Left kidney (tissue), 2 donors: ENCODE measurements around the gene SLC25A21. TPM values are rescaled to one million over a fixed set of nuclear protein-coding genes. Genes with fewer than 3 reads are reported as not detected.

Experiments used
- DNase-seq: peaks from one replicate; pipeline ENCODE4 v3.0.0-alpha.2; 2013
- polyA plus RNA-seq: library from polyadenylated mRNA; unstranded; fragments of 120-200 nt; gene quantifications from one replicate; pipeline ENCODE4 v1.2.1, GENCODE V29; 2013; ENCODE audit not compliant: insufficient read length

SLC25A21 gene
- polyA plus RNA-seq, 1 donor, result 4.4 TPM

- no peak for DNase-seq
Observed at GRCh38 chr14:36662258-36662542, 510.2 kb downstream of the SLC25A21 start.

DNA sequence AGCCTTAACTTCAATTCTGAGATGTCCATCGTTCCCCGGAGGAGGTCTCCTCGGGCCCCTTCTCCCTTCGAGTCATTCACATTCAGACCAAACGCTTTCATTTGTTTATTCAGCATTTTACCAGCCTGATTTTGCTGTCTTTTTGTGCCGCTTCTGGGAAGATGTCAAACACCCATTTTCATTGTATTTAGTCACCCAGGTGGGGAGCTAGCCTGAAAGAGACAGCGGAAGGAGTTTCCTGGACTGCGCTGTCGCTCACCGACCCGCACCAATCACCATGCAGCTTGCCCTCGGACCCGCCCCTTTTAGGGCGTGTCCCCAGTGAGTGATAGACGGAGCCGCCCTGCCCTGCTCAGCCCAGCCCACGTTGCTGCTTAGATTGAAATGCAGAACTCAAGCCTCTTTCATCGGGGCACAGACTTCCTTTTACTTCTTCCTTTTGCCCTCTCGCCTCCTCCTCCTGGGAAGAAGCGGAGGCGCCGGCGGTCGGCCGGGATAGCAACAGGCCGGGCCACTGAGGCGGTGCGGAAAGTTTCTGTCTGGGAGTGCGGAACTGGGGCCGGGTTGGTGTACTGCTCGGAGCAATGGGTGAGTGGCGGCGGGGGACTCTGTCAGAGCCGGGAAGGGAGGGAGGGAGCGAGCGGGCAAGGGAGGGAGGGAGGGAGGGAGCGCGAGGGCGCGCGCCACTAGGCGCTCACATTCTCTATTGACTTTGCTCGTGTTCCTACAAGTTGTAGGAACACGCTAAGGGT is 510.7 kb downstream of the SLC25A21 start, which contains the start of gene PAX9:
TSS of gene PAX9 (plus strand) at position 355 of the 752 bp plus-strand sequence. CDS start at position 585, 230 bp downstream.
- peak; percentile 81 for DNase-seq

DNA sequence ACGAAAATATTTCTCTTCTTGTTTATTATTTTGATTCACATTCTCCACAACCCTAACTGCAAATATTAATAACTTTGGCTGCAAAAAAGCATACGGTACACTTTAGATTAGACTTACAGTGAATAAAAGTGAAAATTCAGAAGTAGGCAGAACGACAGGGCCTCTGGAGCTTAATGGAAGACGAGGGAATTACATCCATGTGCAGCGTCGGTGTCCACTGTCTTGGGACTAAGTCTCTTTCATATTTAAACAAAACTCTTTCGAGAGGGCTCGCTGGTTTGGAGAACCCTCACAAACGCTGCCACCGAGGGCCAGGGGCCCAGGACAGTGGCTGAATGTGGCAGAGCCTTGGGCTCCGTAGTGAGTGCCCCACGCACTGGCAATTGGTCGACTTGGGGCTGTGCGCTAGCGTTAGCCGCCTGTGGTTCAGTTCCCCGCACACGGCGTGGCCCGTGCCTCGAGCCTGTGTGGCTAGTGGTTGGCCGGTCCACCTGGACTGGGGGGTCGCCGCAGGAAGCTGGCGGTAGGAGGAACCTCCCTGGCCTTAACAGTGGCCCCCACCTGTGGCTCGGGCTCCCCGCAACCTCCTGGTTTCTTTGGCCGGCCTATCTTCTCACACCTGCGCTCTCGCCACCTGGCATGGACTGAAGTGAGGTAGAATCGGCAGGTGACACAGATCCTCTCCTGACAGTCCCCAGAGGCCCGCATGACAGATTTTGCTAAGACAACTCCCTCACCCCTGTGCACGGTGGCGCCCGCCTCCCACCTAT is 511.5 kb downstream of the SLC25A21 start:
- no peak for DNase-seq

DNA sequence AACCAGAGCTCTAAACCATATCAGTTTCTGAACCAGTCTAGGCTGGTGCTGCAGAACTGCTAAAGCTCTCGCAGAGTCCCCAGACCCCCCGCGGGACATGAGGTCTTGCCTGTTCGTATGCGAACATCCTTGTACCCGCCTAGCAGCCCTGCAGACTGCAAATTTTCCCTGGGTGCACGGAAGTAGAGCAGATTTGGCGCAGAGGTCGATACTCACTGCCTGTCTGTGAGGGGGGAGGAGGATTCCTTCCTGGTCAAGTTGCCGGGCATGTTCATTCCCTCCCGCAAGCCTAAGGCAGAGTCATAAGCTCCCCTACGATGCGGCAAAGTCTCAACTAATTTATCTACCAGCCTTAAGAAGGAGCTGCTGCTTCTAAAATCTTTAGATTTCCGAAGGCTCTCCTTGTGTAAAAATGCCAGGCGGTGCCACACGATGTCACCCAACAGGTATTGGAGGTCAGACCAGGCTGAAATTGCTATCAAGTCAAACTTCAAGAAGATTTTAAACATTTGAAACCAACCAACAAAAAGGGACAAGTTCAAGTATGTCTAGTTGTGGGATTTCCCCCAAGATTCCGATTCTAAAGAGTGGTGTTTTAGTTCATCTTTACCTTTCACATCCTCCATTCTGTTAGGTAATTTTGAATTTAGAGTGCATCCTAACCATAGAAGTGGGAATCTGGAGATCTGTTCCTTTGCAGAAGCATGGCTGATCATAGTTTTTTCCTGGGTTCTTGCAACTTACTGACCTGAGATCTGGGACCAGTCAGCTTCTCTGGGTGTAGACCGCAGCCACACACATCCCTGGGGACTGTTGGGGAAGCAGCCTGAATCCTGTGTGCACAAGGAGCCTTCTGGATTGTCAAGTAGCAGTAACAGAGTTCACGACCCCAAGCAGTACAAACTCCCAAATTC is 512.3 kb downstream of the SLC25A21 start:
- DNase-seq, result no peak

DNA sequence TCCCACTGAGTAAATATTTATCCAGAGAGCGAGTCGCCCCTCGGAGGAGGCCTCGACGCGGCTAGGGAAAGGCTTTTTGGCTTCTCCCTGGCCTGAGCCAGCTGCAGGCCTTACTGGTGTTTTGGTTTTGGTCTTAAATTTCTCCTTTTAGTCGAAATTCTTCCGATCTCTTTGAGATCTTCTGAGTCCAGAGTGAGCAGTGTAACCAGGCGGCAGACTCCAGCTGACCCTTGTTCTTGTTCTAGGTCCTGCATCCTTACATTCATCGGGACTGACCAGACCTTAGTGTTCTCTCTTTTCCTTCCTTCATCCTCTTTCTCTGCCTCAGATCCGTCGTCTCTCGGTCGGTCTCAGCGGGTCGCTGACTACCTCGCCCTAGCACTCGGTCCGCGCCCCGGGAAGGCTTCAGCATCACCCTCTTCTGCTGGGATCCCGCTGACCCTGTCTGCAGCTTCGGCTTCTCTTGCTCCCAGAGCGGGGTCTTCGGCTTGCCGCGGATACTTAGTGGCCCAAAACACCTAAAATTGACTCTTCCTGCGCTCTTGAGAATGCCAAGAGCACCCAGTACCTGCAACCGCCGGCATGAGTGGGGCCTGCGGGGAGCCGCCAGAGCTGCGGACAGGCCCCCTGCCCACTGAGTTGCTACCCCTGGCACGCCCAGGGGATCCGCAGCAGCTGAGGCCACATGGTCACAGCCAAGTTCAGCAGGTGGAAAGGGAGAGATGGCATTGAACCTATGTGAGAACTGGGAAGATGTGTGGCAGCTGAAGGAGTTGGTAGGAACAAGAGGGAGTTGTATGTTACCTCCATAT is 513.2 kb downstream of the SLC25A21 start:
- DNase-seq, result no peak

DNA sequence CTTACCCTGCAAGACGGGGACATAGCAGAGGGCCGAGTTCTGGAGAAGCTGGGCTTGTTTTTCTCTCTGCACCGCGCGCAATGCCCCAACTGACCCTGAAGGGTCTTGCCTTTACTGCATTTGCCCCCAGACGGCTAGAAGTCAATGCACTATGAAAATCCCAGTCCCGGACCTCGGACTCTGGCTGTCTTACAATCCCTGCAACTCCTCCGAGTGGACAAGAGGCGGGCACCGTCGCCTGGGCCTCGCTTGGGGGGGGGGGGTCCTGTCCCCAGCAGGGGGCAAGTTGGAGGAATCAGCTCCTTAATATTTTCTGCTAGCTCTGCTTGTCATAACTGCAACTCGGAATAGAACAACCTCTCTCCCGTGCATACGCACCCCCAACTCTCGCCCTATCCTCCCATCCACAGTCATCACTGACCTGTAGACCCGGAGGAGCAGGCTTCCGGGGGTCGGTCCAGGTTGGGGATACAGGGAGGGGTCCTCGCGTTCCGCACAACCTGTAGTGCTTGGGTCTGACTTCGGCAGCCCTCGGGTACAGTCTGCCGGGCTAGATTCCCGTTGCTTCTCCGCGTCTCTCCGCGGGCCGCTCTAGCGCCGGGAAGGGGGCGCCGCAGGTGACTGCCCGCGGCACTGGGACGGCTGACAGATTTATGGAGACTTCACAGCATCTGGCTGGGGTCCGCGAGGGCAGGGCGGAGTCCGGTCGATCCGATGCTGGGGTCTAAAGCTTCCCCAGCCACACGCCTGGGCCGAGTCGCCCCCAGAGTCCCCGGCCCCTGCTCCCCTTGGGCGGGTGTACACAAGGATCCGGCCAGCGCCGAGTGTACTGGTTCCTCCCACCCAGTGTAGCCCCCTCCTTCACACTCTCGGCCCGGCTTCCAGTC is 514.0 kb downstream of the SLC25A21 start:
- no peak for DNase-seq

DNA sequence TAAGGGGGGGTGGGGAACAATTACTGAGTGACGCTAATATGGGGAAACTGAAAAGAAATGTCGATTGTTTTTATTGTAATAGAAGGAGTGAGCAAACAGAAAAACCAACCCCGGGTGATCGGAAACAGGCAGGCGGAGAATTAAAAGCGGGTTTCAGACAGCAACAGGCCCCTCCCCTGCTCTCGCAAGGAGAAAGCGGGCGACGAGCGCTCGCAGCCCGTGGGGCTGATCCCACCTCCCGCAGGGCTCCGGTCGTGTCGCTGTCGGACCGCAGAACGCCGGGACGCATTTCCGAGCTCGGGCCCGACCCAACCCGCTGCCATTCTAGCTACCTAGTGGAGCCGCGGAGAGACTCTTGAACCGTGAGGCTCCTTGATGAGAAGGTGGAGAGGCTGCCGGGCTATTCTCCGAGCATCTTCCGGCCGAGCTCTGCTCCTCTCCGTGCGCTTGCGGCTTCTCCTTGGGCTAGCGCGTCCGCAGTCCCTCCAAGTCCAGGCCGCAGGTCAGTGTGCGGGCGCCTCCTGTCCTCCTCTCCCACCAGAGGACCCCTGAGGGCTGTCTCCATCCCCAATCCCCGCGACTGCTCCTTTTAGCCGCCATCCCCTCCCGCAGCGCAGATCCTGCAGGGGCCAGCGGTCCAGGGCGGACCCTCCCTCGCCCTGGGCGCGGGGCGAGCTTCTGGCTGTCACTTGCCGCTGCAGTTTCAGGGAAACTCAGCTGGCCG is 514.8 kb downstream of the SLC25A21 start:
- no peak for DNase-seq

DNA sequence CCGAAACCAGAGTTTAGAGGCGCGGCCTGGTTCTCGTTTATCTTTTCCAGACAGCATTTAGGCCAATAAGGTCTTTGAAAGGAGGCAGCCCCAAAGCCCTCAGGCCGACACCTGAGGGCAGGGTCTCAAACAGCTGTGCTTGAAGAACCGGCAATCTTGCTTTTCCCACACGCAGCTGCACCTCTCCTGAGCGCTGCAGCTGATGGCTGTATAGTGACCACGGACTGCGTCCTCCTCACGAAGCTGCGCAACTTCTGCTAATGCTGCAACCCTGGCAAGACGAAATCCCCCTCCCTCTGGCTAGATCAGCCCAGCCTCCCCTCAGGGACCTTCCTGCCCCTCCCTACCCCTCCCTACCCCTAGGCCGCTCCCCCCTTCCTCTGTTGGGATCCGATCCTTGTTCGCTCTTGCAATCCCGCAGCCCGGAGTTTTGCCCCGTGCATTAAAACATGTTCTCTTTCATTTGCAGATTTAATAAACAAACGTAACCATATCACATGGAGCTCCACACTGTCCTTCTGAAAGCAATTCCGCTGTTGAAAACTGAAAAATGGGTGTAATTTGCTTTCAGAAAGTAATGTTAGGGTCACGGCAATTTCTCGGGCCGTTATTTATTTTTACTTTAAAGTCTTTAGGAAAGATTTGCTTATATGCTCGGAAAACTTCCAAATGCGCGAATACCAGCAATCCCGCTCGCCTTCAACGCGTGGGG is 515.6 kb downstream of the SLC25A21 start:
- no peak for DNase-seq

- peak; percentile 64 for DNase-seq
Observed at GRCh38 chr14:36655963-36656686, 516.3 kb downstream of the SLC25A21 start.

DNA sequence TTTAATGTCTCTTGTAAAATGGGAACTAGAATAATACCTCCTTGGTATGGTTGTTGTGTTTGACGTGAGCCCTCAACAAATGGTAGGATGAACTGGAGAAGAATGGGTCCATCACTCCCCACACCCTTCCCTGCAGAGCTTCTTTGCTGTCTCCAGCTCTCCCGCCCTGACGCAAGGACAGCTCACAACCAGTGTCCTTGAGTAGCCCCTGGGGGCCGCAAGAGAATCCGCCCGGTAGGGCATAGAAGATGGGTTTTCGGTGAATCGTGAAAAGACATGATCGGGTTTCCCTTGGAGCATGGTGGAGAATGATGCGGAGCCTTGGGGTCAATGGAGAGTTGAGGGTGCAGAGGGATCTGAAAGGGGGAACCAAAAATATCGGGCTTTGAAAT is 516.8 kb downstream of the SLC25A21 start:
- no peak for DNase-seq

DNA sequence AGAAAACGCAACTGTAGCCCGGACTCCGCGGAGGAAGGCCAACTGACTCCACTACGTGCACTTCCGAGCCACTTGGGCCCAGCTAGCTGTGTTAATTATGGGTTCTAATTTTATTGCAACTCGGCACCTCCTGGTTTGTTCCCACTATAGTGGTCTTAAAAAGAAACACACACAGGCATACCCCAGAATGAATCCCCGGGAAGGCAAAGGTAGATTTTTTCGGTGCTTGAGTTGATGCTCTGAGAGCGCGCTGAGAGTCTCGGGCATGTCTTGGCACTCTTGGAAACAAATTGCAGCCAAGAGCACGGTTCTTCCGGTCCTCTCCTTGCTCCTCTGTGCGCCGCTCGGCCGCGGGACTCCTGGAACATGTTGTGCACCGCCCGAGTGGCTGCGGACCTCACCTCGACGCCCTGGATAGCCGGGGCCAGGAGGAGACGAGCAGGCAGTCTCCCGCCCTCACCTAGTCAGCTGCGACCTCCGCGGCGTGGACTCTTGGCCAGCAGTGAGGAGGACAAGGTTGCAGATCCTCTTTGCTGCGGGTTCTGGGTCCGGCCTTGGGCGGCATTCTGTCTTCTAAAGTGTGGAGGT is 517.5 kb downstream of the SLC25A21 start:
- DNase-seq, result no peak

GRCh38 chr14:36653962-36654793 is 518.2 kb downstream of the SLC25A21 start:
- no peak for DNase-seq

DNA sequence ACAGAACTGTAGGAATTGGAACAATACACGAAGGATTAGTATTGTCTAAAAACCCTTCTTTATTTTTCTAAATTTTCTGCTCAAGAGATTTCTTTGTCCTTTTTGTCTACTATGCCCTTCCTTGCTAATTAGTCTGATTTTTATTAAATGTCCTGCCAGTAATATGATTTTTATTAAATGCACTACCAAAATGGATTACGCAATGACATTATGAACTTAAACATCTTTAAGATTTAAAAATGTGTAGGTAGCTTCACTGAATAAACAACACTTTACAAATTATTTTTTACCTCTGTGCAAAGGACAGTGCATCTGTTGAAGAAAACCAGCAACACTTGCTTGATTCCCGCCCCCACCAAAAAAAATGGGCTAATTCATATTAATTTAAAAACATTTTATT is 519.0 kb downstream of the SLC25A21 start:
- DNase-seq, result no peak

DNA sequence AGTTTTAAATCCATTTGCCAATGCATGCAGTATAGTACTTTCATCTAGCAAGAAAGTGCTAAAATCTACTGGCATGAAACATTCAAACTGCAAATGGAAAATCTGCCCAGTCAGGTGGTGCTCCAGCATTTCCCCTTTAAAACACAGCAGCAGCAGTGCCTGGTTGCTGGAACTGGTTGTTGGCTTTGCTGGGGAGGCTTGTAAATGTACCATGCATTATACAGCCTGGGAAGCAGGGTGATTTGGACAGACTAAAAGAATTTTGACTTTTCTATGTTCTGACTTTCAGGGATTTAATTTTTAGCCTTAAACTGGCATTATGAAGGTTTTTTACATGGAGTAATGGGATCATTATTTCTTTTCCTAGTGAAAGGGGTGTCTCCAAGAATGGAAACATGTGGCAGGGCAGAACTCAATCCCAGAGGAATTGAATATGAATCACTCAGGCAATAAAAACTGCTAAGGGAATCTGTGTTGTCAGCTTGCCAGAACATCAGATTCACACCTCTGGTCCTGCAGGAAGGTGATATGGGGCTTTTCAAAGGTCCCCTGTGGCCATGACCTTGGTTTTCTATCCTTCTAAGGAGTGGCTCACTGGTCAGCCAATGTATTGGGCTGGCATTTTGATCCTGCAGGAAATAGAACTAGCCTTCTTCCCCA is 519.7 kb downstream of the SLC25A21 start:
- DNase-seq, result no peak

- no peak for DNase-seq
Observed at GRCh38 chr14:36649872-36650650, 522.3 kb downstream of the SLC25A21 start.
